WTC11 (cell line): Measurements from ENCODE around the gene RASSF8. TPM values are rescaled to one million over a fixed set of nuclear protein-coding genes. Genes with fewer than 3 reads are reported as not detected.

Source experiments
- ATAC-seq: fragments of 200-7000 bp; cut with Tn5 transposase; 2 replicates; pipeline ENCODE4 v1.10.0; 2021; ENCODE audit warnings: mild to moderate bottlenecking, moderate library complexity
- CTCF ChIA-PET: fragments of 300-600 bp; sonication (Branson Sonifier 250); formaldehyde crosslinking; loops from one replicate; lab custom pipeline; 2021; ENCODE audit warnings: antibody characterized with exemption; lab: Charles Lee
- POLR2A ChIA-PET: fragments of 350-600 bp; sonication (Branson Sonifier 250); formaldehyde crosslinking; loops from one replicate; lab custom pipeline; 2021; ENCODE audit warnings: antibody characterized with exemption; lab: Charles Lee
- DNase-seq: peaks from one replicate; pipeline ENCODE4 v3.0.0; 2021; ENCODE audit warnings: low spot score
- H3K27ac Mint-ChIP-seq: 2 replicates; pipeline ENCODE4 v1.8.0; 2021; ENCODE audit warnings: mixed read lengths
- H3K27me3 Mint-ChIP-seq: 2 replicates; pipeline ENCODE4 v1.8.0; 2021; ENCODE audit warnings: low read depth, mild to moderate bottlenecking, moderate library complexity, mixed read lengths
- H3K36me3 Mint-ChIP-seq: 2 replicates; pipeline ENCODE4 v1.8.0; 2021; ENCODE audit warnings: mixed read lengths
- H3K4me1 Mint-ChIP-seq: 2 replicates; pipeline ENCODE4 v1.8.0; 2022; ENCODE audit warnings: mixed read lengths
- H3K4me3 Mint-ChIP-seq: 2 replicates; pipeline ENCODE4 v1.8.0; 2021; ENCODE audit warnings: mild to moderate bottlenecking, moderate library complexity, mixed read lengths
- H3K9me3 Mint-ChIP-seq: 2 replicates; pipeline ENCODE4 v1.8.0; 2021; ENCODE audit warnings: mixed read lengths
- AR ChIP-seq: fragments of 250-450 bp; sonication (Bioruptor Pico); IDR thresholded peaks from 2 replicates; pipeline ENCODE4 v1.9.0; 2021; ENCODE audit warnings: mild to moderate bottlenecking
- ATF2 ChIP-seq: sonication (generic); formaldehyde crosslinking; IDR thresholded peaks from 2 replicates; pipeline ENCODE4 v1.8.1; 2022; ENCODE audit warnings: low read depth, missing genetic modification reagents, borderline replicate concordance
- CDX4 ChIP-seq: fragments of 250-450 bp; sonication (Bioruptor Pico); IDR thresholded peaks from 2 replicates; pipeline ENCODE4 v1.9.0; 2021; ENCODE audit warnings: moderate library complexity, mild to moderate bottlenecking, inconsistent platforms, borderline replicate concordance
- CTCF ChIP-seq: fragments of 200-600 bp; IDR thresholded peaks from 2 replicates; pipeline ENCODE4 v1.8.0; 2022; ENCODE audit warnings: antibody characterized with exemption
- E2F5 ChIP-seq: sonication (generic); formaldehyde crosslinking; IDR thresholded peaks from 2 replicates; pipeline ENCODE4 v1.8.1; 2022; ENCODE audit warnings: mild to moderate bottlenecking, moderate library complexity, missing genetic modification reagents
- ELF4 ChIP-seq: sonication (generic); formaldehyde crosslinking; IDR thresholded peaks from 2 replicates; pipeline ENCODE4 v1.8.1; 2022; ENCODE audit warnings: low read depth, mild to moderate bottlenecking, moderate library complexity, missing genetic modification reagents
- ETV6 ChIP-seq: sonication (generic); formaldehyde crosslinking; IDR thresholded peaks from 2 replicates; pipeline ENCODE4 v1.8.1; 2022; ENCODE audit warnings: mild to moderate bottlenecking, missing genetic modification reagents
- FOXK1 ChIP-seq: sonication (generic); formaldehyde crosslinking; IDR thresholded peaks from 2 replicates; pipeline ENCODE4 v1.8.0; 2022; ENCODE audit warnings: mild to moderate bottlenecking, moderate library complexity, missing genetic modification reagents
- GRHL2 ChIP-seq: fragments of 250-450 bp; sonication (Bioruptor Pico); IDR thresholded peaks from 2 replicates; pipeline ENCODE4 v1.8.0; 2022; ENCODE audit warnings: mild to moderate bottlenecking, moderate library complexity; ENCODE audit not compliant: insufficient replicate concordance, severe bottlenecking
- JAZF1 ChIP-seq: fragments of 250-450 bp; sonication (Bioruptor Pico); IDR thresholded peaks from 2 replicates; pipeline ENCODE4 v1.9.0; 2021; ENCODE audit warnings: moderate library complexity, mild to moderate bottlenecking, inconsistent platforms
- JUN ChIP-seq: sonication (generic); formaldehyde crosslinking; IDR thresholded peaks from 2 replicates; pipeline ENCODE4 v1.8.0; 2023; ENCODE audit warnings: mild to moderate bottlenecking, missing genetic modification reagents
- KAT7 ChIP-seq: sonication (generic); formaldehyde crosslinking; IDR thresholded peaks from 2 replicates; pipeline ENCODE4 v1.8.1; 2023; ENCODE audit warnings: missing genetic modification reagents, mild to moderate bottlenecking, borderline replicate concordance
- NFYB ChIP-seq: sonication (generic); formaldehyde crosslinking; conservative IDR thresholded peaks from 2 replicates; pipeline ENCODE4 v1.8.0; 2022; ENCODE audit warnings: low read depth, missing genetic modification reagents
- NR2C2 ChIP-seq: sonication (generic); formaldehyde crosslinking; IDR thresholded peaks from 2 replicates; pipeline ENCODE4 v1.8.0; 2022; ENCODE audit warnings: mild to moderate bottlenecking, missing genetic modification reagents
- SOX15 ChIP-seq: fragments of 250-450 bp; sonication (Bioruptor Pico); IDR thresholded peaks from 2 replicates; pipeline ENCODE4 v1.9.0; 2021; ENCODE audit warnings: mild to moderate bottlenecking
- USF2 ChIP-seq: sonication (generic); formaldehyde crosslinking; IDR thresholded peaks from 2 replicates; pipeline ENCODE4 v1.8.1; 2023; ENCODE audit warnings: mild to moderate bottlenecking, missing genetic modification reagents, moderate library complexity
- ZNF121 ChIP-seq: sonication (generic); formaldehyde crosslinking; IDR thresholded peaks from 2 replicates; pipeline ENCODE4 v1.8.0; 2023; ENCODE audit warnings: missing genetic modification reagents
- ZNF317 ChIP-seq: sonication (generic); formaldehyde crosslinking; IDR thresholded peaks from 2 replicates; pipeline ENCODE4 v1.8.1; 2023; ENCODE audit warnings: low read depth, mild to moderate bottlenecking, moderate library complexity, missing genetic modification reagents, borderline replicate concordance
- ZNF396 ChIP-seq: fragments of 250-450 bp; sonication (Bioruptor Pico); IDR thresholded peaks from 2 replicates; pipeline ENCODE4 v1.8.0; 2021; ENCODE audit warnings: mild to moderate bottlenecking, moderate library complexity, borderline replicate concordance
- ZNF416 ChIP-seq: fragments of 250-450 bp; sonication (Bioruptor Pico); IDR thresholded peaks from 2 replicates; pipeline ENCODE4 v1.9.0; 2021; ENCODE audit warnings: mild to moderate bottlenecking, inconsistent platforms
- ZNF512 ChIP-seq: sonication (generic); formaldehyde crosslinking; IDR thresholded peaks from 2 replicates; pipeline ENCODE4 v1.8.1; 2022; ENCODE audit warnings: missing genetic modification reagents, borderline replicate concordance
- total RNA-seq: library from RNA; stranded (reverse); gene quantifications from 3 replicates; pipeline ENCODE4 v1.2.3, GENCODE V29; 2021

The RASSF8 gene
- total RNA-seq, 1 experiment from 2014 or later, result 48.6 TPM

- ATAC-seq, result no peak
- H3K27me3 Mint-ChIP-seq, result no peaks in the 10 kb centered on the region
- H3K9me3 Mint-ChIP-seq, result no peaks in the 10 kb centered on the region
- CTCF ChIA-PET, result interaction anchor here (0.5 kb wide), 1 partner anchor 49 kb away, joined by 3 read pairs; no protein-coding TSS in a partner anchor
- H3K27ac Mint-ChIP-seq, result no peak overlapping the region
- no peak for DNase-seq
- POLR2A ChIA-PET, result no interaction called here
- no peaks in the 10 kb centered on the region for H3K36me3 Mint-ChIP-seq
- H3K4me1 Mint-ChIP-seq, result no peaks in the 10 kb centered on the region
- no peak overlapping the region for H3K4me3 Mint-ChIP-seq
- TF ChIP-seq FOXK1 (CRISPR knock-in tag) (no peak), CDX4 (no peak), ATF2 (no peak), ETV6 (CRISPR knock-in tag) (no peak), NR2C2 (CRISPR knock-in tag) (no peak), E2F5 (no peak), SOX15 (no peak), JAZF1 (CRISPR knock-in tag) (no peak), AR (no peak), JUN (no peak), ZNF317 (CRISPR knock-in tag) (no peak), ELF4 (no peak), ZNF121 (CRISPR knock-in tag) (no peak)
These were observed 9.1 kb upstream of the RASSF8 start for GRCh38 chr12:25949343-25949742.

- POLR2A ChIA-PET, result no interaction called here
- no peak for ATAC-seq
These were observed 8.0 kb upstream of the RASSF8 start for GRCh38 chr12:25950329-25951115.

More at GRCh38 chr12:25950329-25951115, 8.0 kb upstream of the RASSF8 start:
- Mint-ChIP-seq H3K9me3 (peaks cover 3% of the 10 kb centered on the region; the same call in 1 of the 2 replicates), H3K36me3 (peaks cover 7% of the 10 kb centered on the region; the same call in 1 of the 2 replicates), H3K4me3 (no peak overlapping the region)
- CTCF ChIA-PET, result no interaction called here
- no peak for DNase-seq
- TF ChIP-seq ZNF512 (CRISPR knock-in tag) (no peak), GRHL2 (CRISPR knock-in tag) (no peak), KAT7 (no peak), ZNF396 (CRISPR knock-in tag) (no peak), NFYB (CRISPR knock-in tag) (no peak), ZNF416 (CRISPR knock-in tag) (no peak), CTCF (no peak), USF2 (CRISPR knock-in tag) (no peak)
- TF ChIP-seq, all 79 proteins: peak for 0
- no peak overlapping the region for H3K27ac Mint-ChIP-seq
- H3K4me1 Mint-ChIP-seq, result no peaks in the 10 kb centered on the region
- peaks cover 5% of the 10 kb centered on the region for H3K27me3 Mint-ChIP-seq
